AG04449 (cell line): ENCODE measurements around the gene FMO1.
"Not testable (repeated sequence)": the region's sequence is repeated elsewhere in the genome, so short reads cannot be mapped to it uniquely, and the experiment has no call there.

Experiments used
- CTCF ChIA-PET: fragments of 350-600 bp; formaldehyde crosslinking; extraction: SDS; loops from one replicate; lab custom pipeline; 2021; ENCODE audit warnings: antibody characterized with exemption; lab: Yijun Ruan, JAX
- POLR2A ChIA-PET: fragments of 400-600, 350-600 bp; formaldehyde crosslinking; extraction: SDS; loops from one replicate; lab custom pipeline; 2020; ENCODE audit warnings: antibody characterized with exemption, inconsistent platforms; lab: Yijun Ruan, JAX
- DNase-seq: peaks from one replicate; pipeline ENCODE4 v3.0.0-alpha.2; 2010; ENCODE audit warnings: low read depth, low spot score
- H3K4me3 ChIP-seq: 2 replicates; pipeline ENCODE4 v1.5.1; 2011; ENCODE audit warnings: low read depth, mild to moderate bottlenecking, control low read depth, low read length
- CTCF ChIP-seq: IDR thresholded peaks from one replicate; pipeline ENCODE4 v1.5.1; 2011; ENCODE audit warnings: mild to moderate bottlenecking, moderate library complexity, low read length, control low read depth, inconsistent platforms; ENCODE audit not compliant: insufficient read depth; ENCODE audit errors: missing control alignments

The FMO1 gene

GRCh38 chr1:171226747-171227370 is 21.4 kb upstream of the FMO1 start:
- peak; percentile 70 for TF ChIP-seq CTCF
- ChIA-PET POLR2A (no interaction called here), CTCF (interaction anchor here (0.6 to 9.4 kb wide), 33 partner anchors 9 to 298 kb away, joined by 3 to 160 read pairs (median 5); partner anchors contain the start of genes FMO2, FMO4 and MROH9)
- peak; percentile 21 for DNase-seq
- no peak overlapping the region for H3K4me3 ChIP-seq

GRCh38 chr1:171231326-171231725 is 17.0 kb upstream of the FMO1 start:
- CTCF ChIA-PET = interaction anchor here (1.4 to 2.0 kb wide), 3 partner anchors 9 to 265 kb away, joined by 4 to 9 read pairs (median 6); no protein-coding TSS in a partner anchor
- DNase-seq = no peak
- no peak overlapping the region for H3K4me3 ChIP-seq
- POLR2A ChIA-PET = no interaction called here
- no peak for TF ChIP-seq CTCF

GRCh38 chr1:171233183-171233582 is 15.1 kb upstream of the FMO1 start:
- DNase-seq = no peak
- POLR2A ChIA-PET = no interaction called here
- TF ChIP-seq CTCF = no peak
- no peak overlapping the region for H3K4me3 ChIP-seq
- CTCF ChIA-PET = interaction anchor here (1.2 kb wide), 2 partner anchors 10 to 12 kb away, joined by 3 to 4 read pairs; no protein-coding TSS in a partner anchor

GRCh38 chr1:171236231-171236630 is 12.1 kb upstream of the FMO1 start:
- DNase-seq, POLR2A ChIA-PET, H3K4me3 ChIP-seq: not testable (repeated sequence)
- CTCF ChIA-PET = interaction anchor here (1.3 kb wide), 2 partner anchors 9 to 155 kb away, joined by 6 to 13 read pairs; no protein-coding TSS in a partner anchor

GRCh38 chr1:171243878-171244277 is 4.4 kb upstream of the FMO1 start:
- CTCF ChIA-PET = interaction anchor here (1.3 to 5.4 kb wide), 4 partner anchors 11 to 472 kb away, joined by 3 to 41 read pairs (median 13); partner anchors contain the start of gene FMO4
- POLR2A ChIA-PET = no interaction called here

GRCh38 chr1:171245458-171246064 is 2.7 kb upstream of the FMO1 start:
- ChIA-PET CTCF (interaction anchor here (0.7 to 5.4 kb wide), 15 partner anchors 9 to 165 kb away, joined by 3 to 41 read pairs (median 4); partner anchors contain the start of gene FMO4), POLR2A (interaction anchor here (1.1 kb wide), 1 partner anchor 68 kb away, joined by 3 read pairs; the partner anchor contains the start of gene FMO4)
- no peak overlapping the region for H3K4me3 ChIP-seq
- peak; percentile 67 for TF ChIP-seq CTCF
- DNase-seq = no peak

More at GRCh38 chr1:171243878-171244277, 4.4 kb upstream of the FMO1 start:
- no peak for DNase-seq
- no peak for TF ChIP-seq CTCF
- H3K4me3 ChIP-seq = no peak overlapping the region
